MM.1S (cell line): ENCODE measurements around the gene HCST.

Experiments used
- DNase-seq: peaks from one replicate; pipeline ENCODE4 v3.0.0-alpha.2; 2015
- H2AFZ ChIP-seq: fragments of 300-600 bp; sonication (generic); 2 replicates; pipeline ENCODE4 v1.6.0; 2016; ENCODE audit warnings: antibody characterized with exemption, low read length
- H3F3A ChIP-seq: fragments of 300-600 bp; sonication (generic); 2 replicates; pipeline ENCODE4 v1.6.1; 2016; ENCODE audit warnings: mild to moderate bottlenecking, antibody characterized with exemption, low read length, moderate library complexity, mixed read lengths; ENCODE audit not compliant: insufficient read depth
- H3K27ac ChIP-seq: fragments of 300-600 bp; sonication (generic); 2 replicates; pipeline ENCODE4 v1.5.1; 2016; ENCODE audit warnings: mild to moderate bottlenecking, low read length
- H3K27me3 ChIP-seq: fragments of 300-600 bp; sonication (generic); replicated peaks from 2 replicates; pipeline ENCODE4 v1.6.0; 2016; ENCODE audit warnings: low read length; ENCODE audit not compliant: insufficient read depth
- H3K36me3 ChIP-seq: fragments of 300-600 bp; sonication (generic); replicated peaks from 2 replicates; pipeline ENCODE4 v1.6.1; 2016; ENCODE audit warnings: mild to moderate bottlenecking, low read length, mixed read lengths; ENCODE audit not compliant: insufficient read depth
- H3K4me1 ChIP-seq: fragments of 300-600 bp; sonication (generic); 2 replicates; pipeline ENCODE4 v1.6.1; 2016; ENCODE audit warnings: low read length, mixed read lengths
- H3K4me2 ChIP-seq: fragments of 300-600 bp; sonication (generic); 2 replicates; pipeline ENCODE4 v1.6.0; 2016; ENCODE audit warnings: low read depth, low read length
- H3K4me3 ChIP-seq: fragments of 300-600 bp; sonication (generic); 2 replicates; pipeline ENCODE4 v1.5.1; 2016; ENCODE audit warnings: low read length, mixed read lengths
- H3K79me2 ChIP-seq: fragments of 300-600 bp; sonication (generic); 2 replicates; pipeline ENCODE4 v1.6.1; 2016; ENCODE audit warnings: mixed run types, low read length, mixed read lengths
- H3K9ac ChIP-seq: fragments of 300-600 bp; sonication (generic); 2 replicates; pipeline ENCODE4 v1.6.1; 2016; ENCODE audit warnings: low read length, mixed read lengths
- H3K9me2 ChIP-seq: fragments of 300-600 bp; sonication (generic); replicated peaks from 2 replicates; pipeline ENCODE4 v1.6.1; 2016; ENCODE audit warnings: mild to moderate bottlenecking, low read length, mixed read lengths; ENCODE audit not compliant: insufficient read depth
- H3K9me3 ChIP-seq: fragments of 300-600 bp; sonication (generic); replicated peaks from 2 replicates; pipeline ENCODE4 v1.6.1; 2016; ENCODE audit warnings: mild to moderate bottlenecking, low read length, mixed read lengths; ENCODE audit not compliant: insufficient read depth
- H4K20me1 ChIP-seq: fragments of 300-600 bp; sonication (generic); 2 replicates; pipeline ENCODE4 v1.6.1; 2016; ENCODE audit warnings: mild to moderate bottlenecking, low read length, moderate library complexity, mixed read lengths; ENCODE audit not compliant: insufficient read depth
- EZH2 ChIP-seq: fragments of 300-600 bp; sonication (generic); optimal IDR thresholded peaks from 2 replicates; pipeline ENCODE3; 2017; ENCODE audit warnings: low read depth, mild to moderate bottlenecking, antibody characterized with exemption, low read length, mixed read lengths
- EZH2phosphoT487 ChIP-seq: fragments of 300-600 bp; sonication (generic); IDR thresholded peaks from 2 replicates; pipeline ENCODE4 v1.6.1; 2018; ENCODE audit warnings: antibody characterized with exemption, low read length
- TF ChIP-seq, protein P1 (sequence below): fragments of 300-600 bp; sonication (generic); IDR thresholded peaks from 2 replicates; pipeline ENCODE4 v1.5.1; 2016; ENCODE audit warnings: antibody characterized with exemption, low read length, mixed read lengths

HCST gene, protein sequence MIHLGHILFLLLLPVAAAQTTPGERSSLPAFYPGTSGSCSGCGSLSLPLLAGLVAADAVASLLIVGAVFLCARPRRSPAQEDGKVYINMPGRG

DNA sequence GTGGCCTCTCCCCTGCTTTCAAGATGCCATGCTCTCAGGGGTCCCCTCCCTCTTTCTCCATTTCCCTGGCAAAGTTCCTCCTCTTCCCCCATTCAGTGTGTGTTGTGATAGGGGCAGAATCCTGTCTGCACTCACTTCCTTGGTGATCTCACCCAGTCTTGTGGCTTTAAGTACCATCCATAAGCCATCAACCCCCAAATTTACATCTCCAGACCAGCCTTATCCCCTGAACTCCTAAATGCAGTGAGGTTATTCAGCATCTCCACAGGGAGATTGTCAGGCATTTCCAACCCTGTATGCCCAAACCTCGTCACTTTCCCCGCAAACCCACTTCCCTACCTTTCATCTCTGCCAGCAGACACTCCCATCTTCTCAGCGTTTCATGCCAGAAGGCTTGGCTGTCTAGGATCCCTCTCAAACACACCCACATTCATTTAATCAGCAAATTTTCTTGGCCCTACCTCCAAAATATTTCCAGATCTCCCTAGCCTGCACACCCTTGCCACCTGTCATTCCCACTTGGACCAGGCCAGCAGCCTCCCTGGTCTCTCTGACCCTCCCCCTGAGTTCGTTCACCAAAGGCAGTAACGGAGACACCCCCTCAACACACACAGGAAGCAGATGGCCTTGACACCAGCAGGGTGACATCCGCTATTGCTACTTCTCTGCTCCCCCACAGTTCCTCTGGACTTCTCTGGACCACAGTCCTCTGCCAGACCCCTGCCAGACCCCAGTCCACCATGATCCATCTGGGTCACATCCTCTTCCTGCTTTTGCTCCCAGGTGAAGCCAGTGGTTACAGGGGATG is at the start of gene HCST:
HCST (plus strand) TSS at position 676 of the 808 bp plus-strand sequence; CDS start at position 741, 65 bp downstream.
- H3K9me2 ChIP-seq: no peaks in the 10 kb centered on the region
- peaks cover 9% of the 10 kb centered on the region for H3K4me1 ChIP-seq
- H3K9ac ChIP-seq: peak within 1 kb of the TSS; percentile 53; the same call in 1 of the 2 replicates
- H3K27me3 ChIP-seq: peaks cover 22% of the 10 kb centered on the region
- no peaks in the 10 kb centered on the region for H4K20me1 ChIP-seq
- H3K4me3 ChIP-seq: peak within 1 kb of the TSS; percentile 63
- no peak for DNase-seq
- no peak within 1 kb of the TSS for H3K27ac ChIP-seq
- H3K9me3 ChIP-seq: no peaks in the 10 kb centered on the region
- peaks cover 9% of the 10 kb centered on the region; the same call in 1 of the 2 replicates for H3F3A ChIP-seq
- H2AFZ ChIP-seq: peak within 1 kb of the TSS; percentile 91
- no peaks in the 10 kb centered on the region for H3K36me3 ChIP-seq
- TF ChIP-seq EZH2phosphoT487 (no peak), EZH2 (no peak)
- TF ChIP-seq, protein P1, sequence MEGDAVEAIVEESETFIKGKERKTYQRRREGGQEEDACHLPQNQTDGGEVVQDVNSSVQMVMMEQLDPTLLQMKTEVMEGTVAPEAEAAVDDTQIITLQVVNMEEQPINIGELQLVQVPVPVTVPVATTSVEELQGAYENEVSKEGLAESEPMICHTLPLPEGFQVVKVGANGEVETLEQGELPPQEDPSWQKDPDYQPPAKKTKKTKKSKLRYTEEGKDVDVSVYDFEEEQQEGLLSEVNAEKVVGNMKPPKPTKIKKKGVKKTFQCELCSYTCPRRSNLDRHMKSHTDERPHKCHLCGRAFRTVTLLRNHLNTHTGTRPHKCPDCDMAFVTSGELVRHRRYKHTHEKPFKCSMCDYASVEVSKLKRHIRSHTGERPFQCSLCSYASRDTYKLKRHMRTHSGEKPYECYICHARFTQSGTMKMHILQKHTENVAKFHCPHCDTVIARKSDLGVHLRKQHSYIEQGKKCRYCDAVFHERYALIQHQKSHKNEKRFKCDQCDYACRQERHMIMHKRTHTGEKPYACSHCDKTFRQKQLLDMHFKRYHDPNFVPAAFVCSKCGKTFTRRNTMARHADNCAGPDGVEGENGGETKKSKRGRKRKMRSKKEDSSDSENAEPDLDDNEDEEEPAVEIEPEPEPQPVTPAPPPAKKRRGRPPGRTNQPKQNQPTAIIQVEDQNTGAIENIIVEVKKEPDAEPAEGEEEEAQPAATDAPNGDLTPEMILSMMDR: no peak
- peak within 1 kb of the TSS; percentile 94 for H3K4me2 ChIP-seq
- peaks cover 9% of the 10 kb centered on the region; the same call in 1 of the 2 replicates for H3K79me2 ChIP-seq

DNA sequence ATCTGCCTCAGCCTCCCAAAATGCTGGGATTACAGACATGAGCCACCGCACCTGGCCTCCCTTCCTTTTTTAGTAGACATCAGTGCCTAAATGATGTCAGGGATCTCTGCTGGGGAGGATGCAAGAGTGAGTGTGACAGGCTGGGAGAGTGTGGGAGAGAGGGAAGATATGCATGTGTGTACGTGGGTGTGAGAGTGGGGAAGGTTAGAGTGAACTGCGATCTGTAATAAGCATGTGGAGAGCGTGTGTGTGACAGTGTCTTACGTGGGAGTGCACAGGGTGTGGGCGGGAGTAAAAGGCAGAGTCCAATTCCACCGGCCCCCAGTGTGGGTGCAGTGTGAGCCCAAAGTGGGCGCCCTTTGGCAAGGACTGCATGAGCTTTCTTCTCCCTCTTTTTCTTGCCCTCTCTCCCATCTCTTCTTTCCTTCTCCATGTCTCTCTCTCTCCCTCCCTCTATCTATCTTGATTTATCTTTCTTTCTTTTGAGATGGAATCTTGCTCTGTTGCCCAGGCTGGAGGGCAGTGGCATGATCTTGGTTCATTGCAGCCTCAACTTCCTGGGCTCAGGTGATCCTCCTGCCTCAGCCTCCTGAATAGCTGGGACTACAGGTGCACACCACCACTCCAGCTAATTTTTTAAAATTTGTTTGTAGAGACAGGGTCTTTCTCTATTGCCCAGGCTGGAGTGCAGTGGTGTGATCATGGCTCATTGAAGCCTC is 49.1 kb upstream of the HCST start:
- H2AFZ ChIP-seq: no peak overlapping the region
- H3K27ac ChIP-seq: no peak overlapping the region
- no peak overlapping the region for H3K9ac ChIP-seq
- no peaks in the 10 kb centered on the region for H3K9me2 ChIP-seq
- H3F3A ChIP-seq: no peaks in the 10 kb centered on the region
- TF ChIP-seq EZH2 (no peak), EZH2phosphoT487 (no peak)
- TF ChIP-seq, protein P1: no peak
- H3K4me2 ChIP-seq: no peak overlapping the region
- H4K20me1 ChIP-seq: no peaks in the 10 kb centered on the region
- no peaks in the 10 kb centered on the region for H3K9me3 ChIP-seq
- no peaks in the 10 kb centered on the region for H3K36me3 ChIP-seq
- no peak overlapping the region for H3K4me3 ChIP-seq
- no peak for DNase-seq
- H3K4me1 ChIP-seq: no peaks in the 10 kb centered on the region
- peaks cover 97% of the 10 kb centered on the region for H3K27me3 ChIP-seq
- H3K79me2 ChIP-seq: no peaks in the 10 kb centered on the region

DNA sequence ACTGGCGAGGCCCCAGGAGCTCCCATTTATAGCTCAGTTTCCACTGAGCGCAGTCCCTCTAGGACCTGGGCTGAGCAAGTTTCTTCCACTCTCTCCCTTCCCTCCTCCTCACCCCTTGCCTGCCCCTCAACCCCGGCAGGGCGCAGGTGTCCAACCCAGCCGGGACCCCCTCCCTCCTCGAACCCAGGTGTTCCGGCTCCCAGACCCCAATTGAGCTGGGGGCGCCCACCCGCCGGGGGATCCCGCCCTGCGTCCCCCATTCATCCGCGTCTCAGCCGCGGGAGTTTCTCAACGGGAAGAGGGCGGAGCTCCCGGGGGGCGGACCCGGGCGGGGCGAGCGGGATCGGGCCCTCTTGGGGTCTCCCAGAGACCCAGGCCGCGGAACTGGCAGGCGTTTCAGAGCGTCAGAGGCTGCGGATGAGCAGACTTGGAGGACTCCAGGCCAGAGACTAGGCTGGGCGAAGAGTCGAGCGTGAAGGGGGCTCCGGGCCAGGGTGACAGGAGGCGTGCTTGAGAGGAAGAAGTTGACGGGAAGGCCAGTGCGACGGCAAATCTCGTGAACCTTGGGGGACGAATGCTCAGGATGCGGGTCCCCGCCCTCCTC is 45.7 kb upstream of the HCST start, which contains the start of gene KIRREL2:
KIRREL2 (plus strand) TSS at position 366 of the 604 bp plus-strand sequence; CDS start at position 575, 209 bp downstream.
- H3K4me2 ChIP-seq: peak within 1 kb of the TSS; percentile 73
- no peak for DNase-seq
- peak within 1 kb of the TSS; percentile 41; the same call in 1 of the 2 replicates for H3K4me3 ChIP-seq

More for the DNA sequence above, 45.7 kb upstream of the HCST start, which contains the start of gene KIRREL2:
- Histone ChIP-seq H3K9me2 (no peaks in the 10 kb centered on the region), H3K4me1 (no peaks in the 10 kb centered on the region), H3K79me2 (no peaks in the 10 kb centered on the region), H4K20me1 (no peaks in the 10 kb centered on the region), H3K27ac (no peak within 1 kb of the TSS), H3K9me3 (no peaks in the 10 kb centered on the region), H3K9ac (no peak within 1 kb of the TSS), H3F3A (no peaks in the 10 kb centered on the region), H3K27me3 (peaks cover 98% of the 10 kb centered on the region), H2AFZ (0 out of 2 replicates have a peak within 1 kb of the TSS, but pooled peaks have one; percentile 53), H3K36me3 (no peaks in the 10 kb centered on the region)
- TF ChIP-seq EZH2phosphoT487 (no peak), EZH2 (no peak)
- TF ChIP-seq, protein P1: no peak
